HG02571 (cell line): ENCODE results near the gene GBP5.
"Not testable (repeated sequence)": the region's sequence is repeated elsewhere in the genome, so short reads cannot be mapped to it uniquely, and the experiment has no call there.

Experiments used
- ATAC-seq: cut with Tn5 transposase; IDR thresholded peaks from one replicate; pipeline ENCODE4 v1.9.1; 2021; ENCODE audit warnings: mild to moderate bottlenecking, moderate library complexity; ENCODE audit not compliant: unreplicated experiment

Gene GBP5

GRCh38 chr1:89284078-89284763 lies 11.6 kb upstream of the GBP5 start:
- ATAC-seq: not testable (repeated sequence)

- ATAC-seq: no peak
Measured at GRCh38 chr1:89280766-89281165, 8.1 kb upstream of the GBP5 start.

GRCh38 chr1:89279011-89279466 lies 6.4 kb upstream of the GBP5 start:
- ATAC-seq: no peak

GRCh38 chr1:89277725-89278124 lies 5.1 kb upstream of the GBP5 start:
- ATAC-seq: no peak

- no peak for ATAC-seq
Measured at GRCh38 chr1:89276690-89277089, 4.0 kb upstream of the GBP5 start.

GRCh38 chr1:89274411-89274857 lies 1.8 kb upstream of the GBP5 start:
- ATAC-seq: no peak

- ATAC-seq: no peak
Measured at GRCh38 chr1:89273324-89273778, 691 bp upstream of the GBP5 start.

GRCh38 chr1:89271341-89272015 lies 1.2 kb downstream of the GBP5 start:
- ATAC-seq: no peak

GRCh38 chr1:89270423-89270822 lies 2.2 kb downstream of the GBP5 start:
- ATAC-seq: no peak

GRCh38 chr1:89269277-89269676 lies 3.4 kb downstream of the GBP5 start:
- no peak for ATAC-seq

GRCh38 chr1:89262643-89263042 lies 10.0 kb downstream of the GBP5 start:
- no peak for ATAC-seq

GRCh38 chr1:89261926-89262515 lies 10.6 kb downstream of the GBP5 start:
- no peak for ATAC-seq

- no peak for ATAC-seq
Measured at GRCh38 chr1:89260566-89261255, 11.9 kb downstream of the GBP5 start.

- ATAC-seq: no peak
Measured at GRCh38 chr1:89260042-89260441, 12.6 kb downstream of the GBP5 start.

GRCh38 chr1:89259283-89259971 lies 13.2 kb downstream of the GBP5 start:
- ATAC-seq: no peak

- no peak for ATAC-seq
Measured at GRCh38 chr1:89257041-89257440, 15.6 kb downstream of the GBP5 start.

- ATAC-seq: not testable (repeated sequence)
Measured at GRCh38 chr1:89255581-89255980, 17.1 kb downstream of the GBP5 start.

GRCh38 chr1:89254658-89255287 lies 17.9 kb downstream of the GBP5 start:
- ATAC-seq: no peak

GRCh38 chr1:89243046-89243445 lies 29.6 kb downstream of the GBP5 start:
- no peak for ATAC-seq
